HepG2 (cell line): ENCODE measurements around the gene PRSS27. TPM values are rescaled to one million over a fixed set of nuclear protein-coding genes. Genes with fewer than 3 reads are reported as not detected.

Experiments used
- ATAC-seq: fragments of 200-7000 bp; cut with Tn5 transposase; 3 replicates; pipeline ENCODE4 v1.9.1; 2020; ENCODE audit warnings: mild to moderate bottlenecking, moderate library complexity
- Bru-seq: library from RNA; stranded (reverse); fragments of 400-500 nt; gene quantifications from one replicate; lab custom pipeline; 2021; lab: Mats Ljungman, UMichigan
- BruChase-seq, 2 experiments: library from RNA; stranded (reverse); fragments of 400-500 nt; gene quantifications; one replicate each; lab custom pipeline; 2021; lab: Mats Ljungman, UMichigan
- BruUV-seq: library from RNA; stranded (reverse); fragments of 400-500 nt; replicated peaks from 2 replicates; lab custom pipeline; 2021; lab: Mats Ljungman, UMichigan
- CTCF ChIA-PET: fragments of 300-600 bp; formaldehyde crosslinking; extraction: SDS; loops from one replicate; lab custom pipeline; 2021; ENCODE audit warnings: low total read pairs, inconsistent platforms, low intra/inter-chr PET ratio; lab: Yijun Ruan, JAX
- POLR2A ChIA-PET: fragments of 350-600 bp; sonication (Branson Sonifier 250); formaldehyde crosslinking; loops from one replicate; lab custom pipeline; 2020; ENCODE audit warnings: antibody characterized with exemption, inconsistent platforms; lab: Yijun Ruan, JAX
- DNase-seq: peaks from one replicate; pipeline ENCODE4 v3.0.0-alpha.2; 2015; ENCODE audit warnings: low spot score
- FAIRE-seq: peaks from 3 replicates; lab custom pipeline; 2011; peaks lifted over from hg19 to GRCh38; lab: Jason Lieb, UNC
- H2AFZ ChIP-seq: one replicate; pipeline ENCODE4 v1.6.1; 2011; ENCODE audit warnings: low read length, inconsistent platforms
- H3K27ac ChIP-seq: fragments of 300-600 bp; 3 replicates; pipeline ENCODE4 v1.8.0; 2011; ENCODE audit warnings: mixed run types, mild to moderate bottlenecking, mixed read lengths, low read length, inconsistent platforms; ENCODE audit not compliant: insufficient read depth; ENCODE audit errors: extremely low read length
- H3K27me3 ChIP-seq, 2 experiments: fragments of 200-600 bp in 1 of 2; 2 replicates in 1 of 2; 3 replicates in 1 of 2; pipeline versions ENCODE4 v1.6.0 to v1.8.0; 2011; ENCODE audit warnings: low read length in 2 of 2, mild to moderate bottlenecking in 2 of 2, moderate library complexity in 2 of 2, inconsistent platforms in 1 of 2; ENCODE audit not compliant: insufficient read depth in 2 of 2, control insufficient read depth in 1 of 2
- H3K36me3 ChIP-seq, 2 experiments: fragments of 200-600 bp in 1 of 2; replicated peaks in 1 of 2; 2 replicates in 1 of 2; 3 replicates in 1 of 2; pipeline versions ENCODE4 v1.5.1 to v1.8.0; 2011; ENCODE audit warnings: low read length in 2 of 2, inconsistent platforms in 1 of 2; ENCODE audit not compliant: insufficient read depth in 2 of 2, control insufficient read depth in 1 of 2
- H3K4me1 ChIP-seq: 2 replicates; pipeline ENCODE4 v1.5.1; 2012; ENCODE audit warnings: low read length, inconsistent platforms; ENCODE audit not compliant: insufficient read depth
- H3K4me2 ChIP-seq: 2 replicates; pipeline ENCODE4 v1.6.0; 2011; ENCODE audit warnings: low read depth, low read length, inconsistent platforms
- H3K4me3 ChIP-seq, 3 experiments: fragments of 200-600 bp in 1 of 3; sonication (generic), shearing (Covaris generic) in 1 of 3; replicated peaks in 1 of 3; 2 replicates each; pipeline ENCODE4 v1.5.1; 2011 to 2016; ENCODE audit warnings: low read length in 3 of 3, inconsistent platforms in 2 of 3, low read depth in 2 of 3, mild to moderate bottlenecking in 2 of 3, control low read depth in 1 of 3, mixed read lengths in 1 of 3; ENCODE audit not compliant: insufficient read depth in 1 of 3
- H3K79me2 ChIP-seq: one replicate; pipeline ENCODE4 v1.6.1; 2011; ENCODE audit warnings: low read length, inconsistent platforms; ENCODE audit not compliant: insufficient read depth
- H3K9ac ChIP-seq: 2 replicates; pipeline ENCODE4 v1.6.0; 2011; ENCODE audit warnings: mild to moderate bottlenecking, low read depth, low read length, inconsistent platforms; ENCODE audit not compliant: insufficient read depth
- H3K9me3 ChIP-seq: 2 replicates; pipeline ENCODE4 v1.5.1; 2012; ENCODE audit warnings: mild to moderate bottlenecking, low read length
- H4K20me1 ChIP-seq: 2 replicates; pipeline ENCODE4 v1.6.0; 2011; ENCODE audit warnings: inconsistent platforms, mild to moderate bottlenecking, low read length, moderate library complexity; ENCODE audit not compliant: insufficient read depth
- AGO2 ChIP-seq: fragments of 200-400 bp; formaldehyde crosslinking; optimal IDR thresholded peaks from 2 replicates; pipeline ENCODE3; 2017; ENCODE audit warnings: mild to moderate bottlenecking, low read depth, low read length, moderate library complexity
- ATRX ChIP-seq: sonication (generic); formaldehyde crosslinking; IDR thresholded peaks from 2 replicates; pipeline ENCODE4 v1.4.0; 2020; ENCODE audit warnings: missing genetic modification reagents, borderline replicate concordance
- GABPB1 ChIP-seq: IDR thresholded peaks from 2 replicates; pipeline ENCODE4 v1.6.1; 2016; ENCODE audit warnings: mild to moderate bottlenecking, missing genetic modification reagents, moderate library complexity, missing compliant biosample characterization
- HNRNPK ChIP-seq: fragments of 200-400 bp; formaldehyde crosslinking; IDR thresholded peaks from 2 replicates; pipeline ENCODE4 v1.6.1; 2018; ENCODE audit warnings: low read length, low read depth, moderate library complexity, mild to moderate bottlenecking; ENCODE audit not compliant: poor library complexity, severe bottlenecking
- RBM39 ChIP-seq: fragments of 200-400 bp; formaldehyde crosslinking; IDR thresholded peaks from one replicate; pipeline ENCODE4 v1.6.1; 2018; ENCODE audit warnings: antibody characterized with exemption, mild to moderate bottlenecking, low read depth, low read length; ENCODE audit not compliant: poor library complexity, severe bottlenecking
- TRIM24 ChIP-seq: sonication (generic); formaldehyde crosslinking; IDR thresholded peaks from 2 replicates; pipeline ENCODE4 v1.8.0; 2022; ENCODE audit warnings: mild to moderate bottlenecking, missing genetic modification reagents
- ZBTB38 ChIP-seq: sonication (generic); formaldehyde crosslinking; IDR thresholded peaks from 2 replicates; pipeline ENCODE4 v1.5.1; 2020; ENCODE audit warnings: mild to moderate bottlenecking, missing genetic modification reagents
- ZFX ChIP-seq: sonication (generic); formaldehyde crosslinking; IDR thresholded peaks from 2 replicates; pipeline ENCODE4 v1.4.0; 2020; ENCODE audit warnings: mild to moderate bottlenecking, low read depth, missing genetic modification reagents, moderate library complexity
- ZNF235 ChIP-seq: sonication (generic); formaldehyde crosslinking; IDR thresholded peaks from 2 replicates; pipeline ENCODE4 v1.8.1; 2023; ENCODE audit warnings: mild to moderate bottlenecking, missing genetic modification reagents, borderline replicate concordance
- whole genome bisulfite sequencing: methylation state at CpG from one replicate; pipeline ENCODE4 v1.1.6; 2017; ENCODE audit warnings: low lambda C conversion rate; 5-methylcytosine and 5-hydroxymethylcytosine counted together
- in situ Hi-C: cut with HindIII; loops from 2 replicates; pipeline ENCODE4 v1.10.0; 2017; ENCODE audit warnings: low pct_unique_long_range_greater_than_20kb; ENCODE audit not compliant: extremely low pct_ligation_motif_present
- intact Hi-C: fragments of 100-400 bp; cut with micrococcal nuclease; formaldehyde crosslinking; loops from one replicate; pipeline ENCODE4 v1.10.0; 2022; ENCODE audit not compliant: unreplicated experiment
- long read RNA-seq, 2 experiments: library from RNA in 1 of 2; library from polyadenylated mRNA in 1 of 2; stranded (forward) in 1 of 2; unstranded in 1 of 2; transcript quantifications; one replicate each; pipeline ENCODE4 v2.0.0, GENCODE V29; 2019 to 2022
- polyA minus RNA-seq, 3 experiments: library from RNA; depleted of rRNA, polyadenylated mRNA; stranded (reverse); fragments of >200 nt; gene quantifications; 2 replicates each; pipeline ENCODE4 v1.2.3, GENCODE V29; 2011; ENCODE audit warnings: low replicate concordance in 1 of 3
- polyA plus RNA-seq, 8 experiments: library from polyadenylated mRNA; depleted of rRNA in 3 of 8; stranded (reverse) in 7 of 8; unstranded in 1 of 8; fragments of >200 nt; fragmentation: Illumina TruSeq in 4 of 8; extraction: Trizol in 4 of 8; gene quantifications; 2 replicates each; pipeline versions ENCODE4 v1.2.1 to v1.2.3, GENCODE V29; 2011 to 2016; ENCODE audit warnings: low read depth in 4 of 8, missing spikeins in 1 of 8, mixed read lengths in 1 of 8; ENCODE audit not compliant: insufficient read depth in 1 of 8
- total RNA-seq, 5 experiments: library from RNA; depleted of rRNA; stranded (reverse); fragments of >200 nt; fragmentation: Illumina TruSeq; extraction: Trizol; gene quantifications; 2 replicates each; pipeline ENCODE4 v1.2.3, GENCODE V29; 2016; ENCODE audit warnings: low read depth in 1 of 5
- TF ChIP-seq, protein P1 (sequence below): sonication (generic); formaldehyde crosslinking; IDR thresholded peaks from 2 replicates; pipeline ENCODE4 v1.4.0; 2020; ENCODE audit warnings: mild to moderate bottlenecking, missing genetic modification reagents

PRSS27 gene
- total RNA-seq (2016; rRNA removed; fragmentation: Illumina TruSeq; extraction: Trizol) (0.20 TPM in 1 of 2 replicates, not detected in the other), polyA plus RNA-seq (2011; rRNA removed) (0.73 and 1.2 TPM in 2 replicates), polyA minus RNA-seq (2011; rRNA and poly(A)+ RNA removed; ENCODE audit: low replicate concordance) (1.0 and 1.7 TPM in 2 replicates), Bru-seq, nascent RNA (percentile 35 among the genes with signal in this experiment), BruChase-seq, experiment 1, labeled RNA remaining after a 6-hour chase (percentile 29 among the genes with signal in this experiment), BruChase-seq, experiment 2, labeled RNA remaining after a 2-hour chase (percentile 23 among the genes with signal in this experiment)
- total RNA-seq (2016; cell fraction: cytosol; rRNA removed; fragmentation: Illumina TruSeq; extraction: Trizol; ENCODE audit: low read depth) = 0.30 TPM in 1 of 2 replicates, not detected in the other
- 0.35 TPM in 1 of 2 replicates, not detected in the other for total RNA-seq (2016; cell fraction: insoluble cytoplasmic fraction; rRNA removed; fragmentation: Illumina TruSeq; extraction: Trizol)
- 0.12 and 0.41 TPM in 2 replicates for total RNA-seq (2016; cell fraction: membrane; rRNA removed; fragmentation: Illumina TruSeq; extraction: Trizol)
- total RNA-seq (2016; cell fraction: nucleus; rRNA removed; fragmentation: Illumina TruSeq; extraction: Trizol) = 0.19 and 0.34 TPM in 2 replicates
- polyA plus RNA-seq (2011; cell fraction: cytosol; rRNA removed) = 0.59 and 1.3 TPM in 2 replicates
- 2.0 and 2.8 TPM in 2 replicates for polyA plus RNA-seq (2011; cell fraction: nucleus; rRNA removed)
- 0.43 and 1.1 TPM in 2 replicates for polyA plus RNA-seq (2012)
- 0.08 and 0.16 TPM in 2 replicates for polyA plus RNA-seq (2016; cell fraction: cytosol; fragmentation: Illumina TruSeq; extraction: Trizol; ENCODE audit: low read depth)
- not detected in 2 replicates for polyA plus RNA-seq (2016; cell fraction: insoluble cytoplasmic fraction; fragmentation: Illumina TruSeq; extraction: Trizol; ENCODE audit: low read depth)
- 0.21 TPM in 1 of 2 replicates, not detected in the other for polyA plus RNA-seq (2016; cell fraction: membrane; fragmentation: Illumina TruSeq; extraction: Trizol; ENCODE audit: low read depth)
- polyA plus RNA-seq (2016; cell fraction: nucleus; fragmentation: Illumina TruSeq; extraction: Trizol; ENCODE audit: insufficient read depth, low read depth) = 0.53 TPM in 1 of 2 replicates, not detected in the other
- not detected in 2 replicates for polyA minus RNA-seq (2011; cell fraction: cytosol; rRNA and poly(A)+ RNA removed)
- polyA minus RNA-seq (2011; cell fraction: nucleus; rRNA and poly(A)+ RNA removed) = 1.3 and 1.6 TPM in 2 replicates
- long read RNA-seq, experiment 1 = 0 reads
- long read RNA-seq, experiment 2, partial matches to known transcripts = 0 of 1 reads
- long read RNA-seq, experiment 2, other reads (novel, unspliced or antisense) = 0 of 1 reads

DNA sequence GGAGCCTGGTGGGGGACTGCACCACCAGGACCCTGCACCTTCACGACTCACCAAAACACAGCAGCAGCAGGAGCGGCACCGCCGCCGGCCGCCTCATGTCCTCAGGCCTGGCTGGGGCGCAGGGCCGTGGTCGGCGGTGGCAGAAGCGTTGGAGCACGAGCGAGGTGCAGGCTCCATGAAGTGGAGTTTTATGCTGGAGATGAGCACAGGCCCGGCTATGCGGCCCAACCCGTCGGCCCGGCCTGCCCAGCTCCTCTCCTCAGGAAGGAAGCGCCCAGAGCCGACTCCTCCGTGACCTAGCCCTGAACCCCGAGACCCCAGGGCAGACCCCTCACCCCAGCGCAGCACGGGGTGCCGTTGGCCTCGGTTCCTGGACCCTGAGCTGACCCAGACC, at the start of gene PRSS27:
PRSS27 (minus strand) TSS at position 161 of the 394 bp plus-strand sequence; CDS start at position 97, 64 bp downstream.
- FAIRE-seq (no peak), ATAC-seq (no peak), DNase-seq (no peak)
- TF ChIP-seq HNRNPK = no peak
- no peak for TF ChIP-seq ATRX (CRISPR knock-in tag)
- peak; percentile 36 for TF ChIP-seq RBM39
- TF ChIP-seq, protein P1, sequence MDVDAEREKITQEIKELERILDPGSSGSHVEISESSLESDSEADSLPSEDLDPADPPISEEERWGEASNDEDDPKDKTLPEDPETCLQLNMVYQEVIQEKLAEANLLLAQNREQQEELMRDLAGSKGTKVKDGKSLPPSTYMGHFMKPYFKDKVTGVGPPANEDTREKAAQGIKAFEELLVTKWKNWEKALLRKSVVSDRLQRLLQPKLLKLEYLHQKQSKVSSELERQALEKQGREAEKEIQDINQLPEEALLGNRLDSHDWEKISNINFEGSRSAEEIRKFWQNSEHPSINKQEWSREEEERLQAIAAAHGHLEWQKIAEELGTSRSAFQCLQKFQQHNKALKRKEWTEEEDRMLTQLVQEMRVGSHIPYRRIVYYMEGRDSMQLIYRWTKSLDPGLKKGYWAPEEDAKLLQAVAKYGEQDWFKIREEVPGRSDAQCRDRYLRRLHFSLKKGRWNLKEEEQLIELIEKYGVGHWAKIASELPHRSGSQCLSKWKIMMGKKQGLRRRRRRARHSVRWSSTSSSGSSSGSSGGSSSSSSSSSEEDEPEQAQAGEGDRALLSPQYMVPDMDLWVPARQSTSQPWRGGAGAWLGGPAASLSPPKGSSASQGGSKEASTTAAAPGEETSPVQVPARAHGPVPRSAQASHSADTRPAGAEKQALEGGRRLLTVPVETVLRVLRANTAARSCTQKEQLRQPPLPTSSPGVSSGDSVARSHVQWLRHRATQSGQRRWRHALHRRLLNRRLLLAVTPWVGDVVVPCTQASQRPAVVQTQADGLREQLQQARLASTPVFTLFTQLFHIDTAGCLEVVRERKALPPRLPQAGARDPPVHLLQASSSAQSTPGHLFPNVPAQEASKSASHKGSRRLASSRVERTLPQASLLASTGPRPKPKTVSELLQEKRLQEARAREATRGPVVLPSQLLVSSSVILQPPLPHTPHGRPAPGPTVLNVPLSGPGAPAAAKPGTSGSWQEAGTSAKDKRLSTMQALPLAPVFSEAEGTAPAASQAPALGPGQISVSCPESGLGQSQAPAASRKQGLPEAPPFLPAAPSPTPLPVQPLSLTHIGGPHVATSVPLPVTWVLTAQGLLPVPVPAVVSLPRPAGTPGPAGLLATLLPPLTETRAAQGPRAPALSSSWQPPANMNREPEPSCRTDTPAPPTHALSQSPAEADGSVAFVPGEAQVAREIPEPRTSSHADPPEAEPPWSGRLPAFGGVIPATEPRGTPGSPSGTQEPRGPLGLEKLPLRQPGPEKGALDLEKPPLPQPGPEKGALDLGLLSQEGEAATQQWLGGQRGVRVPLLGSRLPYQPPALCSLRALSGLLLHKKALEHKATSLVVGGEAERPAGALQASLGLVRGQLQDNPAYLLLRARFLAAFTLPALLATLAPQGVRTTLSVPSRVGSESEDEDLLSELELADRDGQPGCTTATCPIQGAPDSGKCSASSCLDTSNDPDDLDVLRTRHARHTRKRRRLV = 0 out of 2 replicates have a peak, but pooled peaks have one; percentile 18
- TF ChIP-seq ZBTB38 (CRISPR knock-in tag) = peak; percentile 96
- TF ChIP-seq ZFX (CRISPR knock-in tag) = 0 out of 2 replicates have a peak, but pooled peaks have one; percentile 46
- TF ChIP-seq AGO2 = peak; percentile 38
- TF ChIP-seq ZNF235 (CRISPR knock-in tag) = 0 out of 2 replicates have a peak, but pooled peaks have one; percentile 18
- 0 out of 2 replicates have a peak, but pooled peaks have one; percentile 18 for TF ChIP-seq GABPB1 (CRISPR knock-in tag)
- TF ChIP-seq TRIM24 (CRISPR knock-in tag) = no peak
- CTCF ChIA-PET = no interaction called here
- Histone ChIP-seq H3K27ac (peak within 1 kb of the TSS; percentile 55), H3K36me3 (no peaks in the 10 kb centered on the region), H2AFZ (no peak within 1 kb of the TSS), H3K4me3 (peak within 1 kb of the TSS; percentile 68 to 80 (median 72)), H3K4me1 (peaks cover 27% of the 10 kb centered on the region), H3K9ac (peak within 1 kb of the TSS; percentile 67), H3K79me2 (no peaks in the 10 kb centered on the region), H4K20me1 (no peaks in the 10 kb centered on the region), H3K27me3 (peaks cover 3 to 12% of the 10 kb centered on the region in 2 experiments; a peak in 3 of 5 replicates), H3K4me2 (peak within 1 kb of the TSS; percentile 73), H3K9me3 (no peaks in the 10 kb centered on the region)
- POLR2A ChIA-PET = interaction anchor here (1.3 kb wide), 1 partner anchor 31 kb away, joined by 6 read pairs; no protein-coding TSS in a partner anchor
- WGBS = 61% methylated on average over 14 of the region's 26 CpGs
- BruUV-seq = no TSS peak
- intact Hi-C loops (no loop called here), in situ Hi-C loops (no loop called here)
